Natural killer cell (primary cell): ENCODE results near the gene PHACTR3. TPM values are rescaled to one million over a fixed set of nuclear protein-coding genes. Genes with fewer than 3 reads are reported as not detected.

ENCODE experiments used
- ATAC-seq, 3 donors: fragments of 150-1000 bp in 2 of 3; fragments of 200-7000 bp in 1 of 3; cut with Tn5 transposase; 1 replicate in 1 of 3; 2 replicates in 2 of 3; pipeline ENCODE4 v1.10.0; 2021; ENCODE audit warnings: mild to moderate bottlenecking in 2 of 3, moderate library complexity in 2 of 3
- DNase-seq, 2 donors: peaks; one replicate each; pipeline versions ENCODE4 v3.0.0 to v3.0.0-alpha.2; 2013 to 2021; ENCODE audit warnings: mixed read lengths in 1 of 2
- H3K27ac ChIP-seq: one replicate; pipeline ENCODE4 v1.5.1; 2013; ENCODE audit warnings: mild to moderate bottlenecking, low read length
- H3K27me3 ChIP-seq: one replicate; pipeline ENCODE4 v1.6.1; 2013; ENCODE audit warnings: low read length; ENCODE audit not compliant: control insufficient read depth, insufficient read depth
- H3K36me3 ChIP-seq: one replicate; pipeline ENCODE4 v1.6.1; 2013; ENCODE audit warnings: low read length; ENCODE audit not compliant: control insufficient read depth, insufficient read depth
- H3K4me1 ChIP-seq: one replicate; pipeline ENCODE4 v1.6.1; 2013; ENCODE audit warnings: low read length; ENCODE audit not compliant: control insufficient read depth, insufficient read depth
- H3K4me3 ChIP-seq: one replicate; pipeline ENCODE4 v1.5.1; 2013; ENCODE audit warnings: low read length
- H3K9me3 ChIP-seq: one replicate; pipeline ENCODE4 v1.6.1; 2013; ENCODE audit warnings: low read length; ENCODE audit not compliant: control insufficient read depth, insufficient read depth
- H3K27ac Mint-ChIP-seq, 2 donors: one replicate each; pipeline ENCODE4 v1.8.0; 2022; ENCODE audit warnings: mild to moderate bottlenecking in 2 of 2, mixed read lengths in 2 of 2, moderate library complexity in 1 of 2
- H3K27me3 Mint-ChIP-seq, 2 donors: one replicate each; pipeline ENCODE4 v1.8.0; 2022; ENCODE audit warnings: low read depth in 2 of 2, mixed read lengths in 2 of 2
- H3K36me3 Mint-ChIP-seq: one replicate; pipeline ENCODE4 v1.8.0; 2022; ENCODE audit warnings: mixed read lengths
- H3K4me1 Mint-ChIP-seq, 2 donors: one replicate each; pipeline ENCODE4 v1.8.0; 2022; ENCODE audit warnings: mixed read lengths in 2 of 2
- H3K4me3 Mint-ChIP-seq: one replicate; pipeline ENCODE4 v1.8.0; 2022; ENCODE audit warnings: mild to moderate bottlenecking, moderate library complexity, mixed read lengths
- H3K9me3 Mint-ChIP-seq, 2 donors: one replicate each; pipeline ENCODE4 v1.8.0; 2022; ENCODE audit warnings: mixed read lengths in 2 of 2
- CTCF ChIP-seq: fragments of 200-600 bp; IDR thresholded peaks from one replicate; pipeline ENCODE4 v1.8.0; 2022; ENCODE audit warnings: antibody characterized with exemption
- WGBS: methylation state at CpG from one replicate; pipeline ENCODE4 v1.1.7; 2013; ENCODE audit warnings: missing lambda C conversion rate; ENCODE audit not compliant: insufficient coverage; 5-methylcytosine and 5-hydroxymethylcytosine counted together
- intact Hi-C: fragments of 100-400 bp; cut with micrococcal nuclease; formaldehyde crosslinking; loops from one replicate; pipeline ENCODE4 v1.14.2; 2022
- total RNA-seq, 4 donors: library from RNA; stranded (reverse); fragments of 120-200 nt in 1 of 4; gene quantifications; one replicate each; pipeline versions ENCODE4 v1.2.3 to v1.2.4, GENCODE V29; 2013 to 2022

PHACTR3 gene
- total RNA-seq, 3 donors from 2014 or later (not counting 1 experiment from before 2014, with no cell fraction given) = not detected

- intact Hi-C loops = no loop called here
- Histone ChIP-seq H3K4me1 (no peaks in the 10 kb centered on the region), H3K27ac (no peak overlapping the region), H3K4me3 (no peak overlapping the region), H3K9me3 (peaks cover 3% of the 10 kb centered on the region), H3K27me3 (no peaks in the 10 kb centered on the region), H3K36me3 (no peaks in the 10 kb centered on the region)
- WGBS = 84% methylated on average over 9 of the region's 10 CpGs
- Mint-ChIP-seq H3K9me3 (no peaks in the 10 kb centered on the region), H3K36me3 (no peaks in the 10 kb centered on the region), H3K27me3 (peaks cover 6 to 10% of the 10 kb centered on the region in 2 donors), H3K27ac (no peak overlapping the region), H3K4me3 (no peak overlapping the region), H3K4me1 (no peaks in the 10 kb centered on the region)
- no peak for ATAC-seq
- TF ChIP-seq CTCF = no peak
- no peak for DNase-seq
These were observed 40.1 kb downstream of the PHACTR3 start for GRCh38 chr20:59644371-59644939.

- intact Hi-C loops = no loop called here
- no peaks in the 10 kb centered on the region for H3K4me1 Mint-ChIP-seq
- peaks cover 3% of the 10 kb centered on the region for H3K9me3 ChIP-seq
- no peaks in the 10 kb centered on the region for H3K36me3 ChIP-seq
- no peak overlapping the region for H3K27ac Mint-ChIP-seq
- no peak overlapping the region for H3K4me3 ChIP-seq
- peaks cover 10 to 11% of the 10 kb centered on the region in 2 donors for H3K27me3 Mint-ChIP-seq
- no peaks in the 10 kb centered on the region for H3K9me3 Mint-ChIP-seq
- H3K27me3 ChIP-seq = no peaks in the 10 kb centered on the region
- H3K27ac ChIP-seq = no peak overlapping the region
- H3K4me3 Mint-ChIP-seq = no peak overlapping the region
- DNase-seq (no peak), ATAC-seq (no peak)
- TF ChIP-seq CTCF = no peak
- no peaks in the 10 kb centered on the region for H3K36me3 Mint-ChIP-seq
- WGBS = 83% methylated on average over 7 of the region's 9 CpGs
- H3K4me1 ChIP-seq = no peaks in the 10 kb centered on the region
These were observed 40.9 kb downstream of the PHACTR3 start for GRCh38 chr20:59645271-59645670.

- H3K27ac ChIP-seq = no peak overlapping the region
- H3K27me3 Mint-ChIP-seq = peaks cover 13 to 16% of the 10 kb centered on the region in 2 donors
- no peaks in the 10 kb centered on the region for H3K4me1 Mint-ChIP-seq
- ATAC-seq (no peak), DNase-seq (no peak)
- WGBS = 74% methylated on average over 7 of the region's 7 CpGs
- no peak overlapping the region for H3K27ac Mint-ChIP-seq
- H3K36me3 ChIP-seq = no peaks in the 10 kb centered on the region
- no peak overlapping the region for H3K4me3 ChIP-seq
- H3K9me3 Mint-ChIP-seq = no peaks in the 10 kb centered on the region
- no peak for TF ChIP-seq CTCF
- intact Hi-C loops = no loop called here
- no peaks in the 10 kb centered on the region for H3K27me3 ChIP-seq
- H3K4me3 Mint-ChIP-seq = no peak overlapping the region
- H3K9me3 ChIP-seq = peaks cover 3% of the 10 kb centered on the region
- no peaks in the 10 kb centered on the region for H3K36me3 Mint-ChIP-seq
- H3K4me1 ChIP-seq = no peaks in the 10 kb centered on the region
These were observed 41.4 kb downstream of the PHACTR3 start for GRCh38 chr20:59645761-59646171.

- no peak for TF ChIP-seq CTCF
These were observed 42.1 kb downstream of the PHACTR3 start for GRCh38 chr20:59646487-59646886.

More at GRCh38 chr20:59646487-59646886, 42.1 kb downstream of the PHACTR3 start:
- Histone ChIP-seq H3K27ac (no peak overlapping the region), H3K9me3 (peaks cover 3% of the 10 kb centered on the region), H3K36me3 (no peaks in the 10 kb centered on the region), H3K27me3 (no peaks in the 10 kb centered on the region), H3K4me1 (no peaks in the 10 kb centered on the region), H3K4me3 (no peak overlapping the region)
- no peaks in the 10 kb centered on the region for H3K4me1 Mint-ChIP-seq
- H3K27ac Mint-ChIP-seq = no peak overlapping the region
- no peaks in the 10 kb centered on the region for H3K9me3 Mint-ChIP-seq
- peaks cover 13 to 20% of the 10 kb centered on the region in 2 donors for H3K27me3 Mint-ChIP-seq
- 83% methylated on average over 3 of the region's 3 CpGs for WGBS
- intact Hi-C loops = no loop called here
- no peak for DNase-seq
- H3K4me3 Mint-ChIP-seq = no peak overlapping the region
- no peak for ATAC-seq
- H3K36me3 Mint-ChIP-seq = no peaks in the 10 kb centered on the region
